HFF-Myc (cell line): Measurements from ENCODE around the gene PSPH.
A peak's percentile ranks its signal among the peaks of the same experiment; 100 is the strongest.
"Not testable (repeated sequence)": the region's sequence is repeated elsewhere in the genome, so short reads cannot be mapped to it uniquely, and the experiment has no call there.

Experiments
- DNase-seq: peaks from one replicate; pipeline ENCODE4 v3.0.0-alpha.2; 2011; ENCODE audit warnings: low read depth; ENCODE audit errors: extremely low read depth
- H3K4me3 ChIP-seq: replicated peaks from 2 replicates; pipeline ENCODE4 v1.5.1; 2011; ENCODE audit warnings: low read depth, mild to moderate bottlenecking, control low read depth, low read length
- TF ChIP-seq, protein P1 (sequence below): IDR thresholded peaks from 2 replicates; pipeline ENCODE4 v1.5.1; 2012; ENCODE audit warnings: mild to moderate bottlenecking, low read depth, low read length, control low read depth; ENCODE audit errors: missing control alignments

The PSPH gene

GRCh38 chr7:56087445-56087844 lies 36.2 kb upstream of the PSPH start:
- no peak overlapping the region for H3K4me3 ChIP-seq
- DNase-seq = no peak
- TF ChIP-seq, protein P1, sequence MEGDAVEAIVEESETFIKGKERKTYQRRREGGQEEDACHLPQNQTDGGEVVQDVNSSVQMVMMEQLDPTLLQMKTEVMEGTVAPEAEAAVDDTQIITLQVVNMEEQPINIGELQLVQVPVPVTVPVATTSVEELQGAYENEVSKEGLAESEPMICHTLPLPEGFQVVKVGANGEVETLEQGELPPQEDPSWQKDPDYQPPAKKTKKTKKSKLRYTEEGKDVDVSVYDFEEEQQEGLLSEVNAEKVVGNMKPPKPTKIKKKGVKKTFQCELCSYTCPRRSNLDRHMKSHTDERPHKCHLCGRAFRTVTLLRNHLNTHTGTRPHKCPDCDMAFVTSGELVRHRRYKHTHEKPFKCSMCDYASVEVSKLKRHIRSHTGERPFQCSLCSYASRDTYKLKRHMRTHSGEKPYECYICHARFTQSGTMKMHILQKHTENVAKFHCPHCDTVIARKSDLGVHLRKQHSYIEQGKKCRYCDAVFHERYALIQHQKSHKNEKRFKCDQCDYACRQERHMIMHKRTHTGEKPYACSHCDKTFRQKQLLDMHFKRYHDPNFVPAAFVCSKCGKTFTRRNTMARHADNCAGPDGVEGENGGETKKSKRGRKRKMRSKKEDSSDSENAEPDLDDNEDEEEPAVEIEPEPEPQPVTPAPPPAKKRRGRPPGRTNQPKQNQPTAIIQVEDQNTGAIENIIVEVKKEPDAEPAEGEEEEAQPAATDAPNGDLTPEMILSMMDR = no peak

DNA sequence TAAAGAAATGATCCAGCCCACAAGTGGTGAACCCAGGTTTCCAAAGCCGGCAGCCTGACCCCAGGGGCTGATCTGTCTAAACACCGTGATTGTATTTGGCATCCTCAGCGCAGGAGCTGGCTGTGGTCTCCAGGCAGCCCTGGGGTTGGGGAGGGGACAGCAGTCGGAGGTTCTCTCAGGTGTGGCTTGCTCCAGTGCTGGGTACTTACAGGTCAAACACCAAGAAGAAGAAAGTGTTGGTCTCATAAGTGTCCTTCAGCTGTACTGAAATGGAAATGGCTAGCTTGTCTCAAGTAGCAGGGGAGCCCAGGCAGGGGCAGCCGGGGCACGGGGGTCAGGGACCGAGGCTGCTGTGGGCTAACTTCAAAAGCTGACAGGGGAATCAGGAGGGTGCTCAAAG lies 35.5 kb upstream of the PSPH start:
- no peak overlapping the region for H3K4me3 ChIP-seq
- TF ChIP-seq, protein P1 = no peak
- DNase-seq = no peak

- no peak for DNase-seq
- no peak overlapping the region for H3K4me3 ChIP-seq
- TF ChIP-seq, protein P1 = no peak
These were observed 32.0 kb upstream of the PSPH start for GRCh38 chr7:56083150-56083785.

DNA sequence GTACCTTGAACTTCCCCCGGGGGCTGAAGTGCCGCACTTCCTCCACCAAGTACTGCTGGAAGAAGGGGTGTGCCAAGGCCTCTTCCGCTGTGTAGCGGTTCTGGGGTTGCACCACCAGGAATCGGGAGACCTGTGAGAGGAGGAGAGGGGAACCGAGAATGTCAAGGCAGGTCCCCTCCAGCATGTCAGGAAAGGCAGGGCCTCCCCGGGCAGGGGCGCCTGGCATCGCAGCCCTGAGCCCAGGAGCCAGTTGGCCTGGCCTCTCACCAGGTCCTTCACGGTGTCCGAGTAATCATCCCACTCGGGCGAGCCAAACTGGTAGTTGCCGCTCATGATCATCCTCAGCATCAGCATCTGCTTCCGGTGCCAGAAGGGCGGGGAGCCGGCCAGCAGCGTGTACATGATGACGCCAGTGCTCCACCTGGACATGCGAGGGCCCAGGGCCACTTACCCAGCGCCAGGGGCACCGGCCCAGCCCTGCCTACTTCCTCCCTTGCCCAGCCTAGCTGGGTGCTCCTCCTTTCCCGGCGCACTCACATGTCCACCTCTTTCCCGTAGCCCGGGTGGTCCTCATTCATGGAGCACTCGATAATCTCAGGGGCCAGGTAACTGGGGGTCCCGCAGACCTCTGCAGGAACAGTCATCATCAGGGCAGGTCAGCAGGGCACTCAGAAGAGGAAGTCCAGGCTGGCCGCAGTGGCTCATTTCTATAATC lies 30.5 kb upstream of the PSPH start:
- TF ChIP-seq, protein P1 = no peak
- no peak for DNase-seq

DNA sequence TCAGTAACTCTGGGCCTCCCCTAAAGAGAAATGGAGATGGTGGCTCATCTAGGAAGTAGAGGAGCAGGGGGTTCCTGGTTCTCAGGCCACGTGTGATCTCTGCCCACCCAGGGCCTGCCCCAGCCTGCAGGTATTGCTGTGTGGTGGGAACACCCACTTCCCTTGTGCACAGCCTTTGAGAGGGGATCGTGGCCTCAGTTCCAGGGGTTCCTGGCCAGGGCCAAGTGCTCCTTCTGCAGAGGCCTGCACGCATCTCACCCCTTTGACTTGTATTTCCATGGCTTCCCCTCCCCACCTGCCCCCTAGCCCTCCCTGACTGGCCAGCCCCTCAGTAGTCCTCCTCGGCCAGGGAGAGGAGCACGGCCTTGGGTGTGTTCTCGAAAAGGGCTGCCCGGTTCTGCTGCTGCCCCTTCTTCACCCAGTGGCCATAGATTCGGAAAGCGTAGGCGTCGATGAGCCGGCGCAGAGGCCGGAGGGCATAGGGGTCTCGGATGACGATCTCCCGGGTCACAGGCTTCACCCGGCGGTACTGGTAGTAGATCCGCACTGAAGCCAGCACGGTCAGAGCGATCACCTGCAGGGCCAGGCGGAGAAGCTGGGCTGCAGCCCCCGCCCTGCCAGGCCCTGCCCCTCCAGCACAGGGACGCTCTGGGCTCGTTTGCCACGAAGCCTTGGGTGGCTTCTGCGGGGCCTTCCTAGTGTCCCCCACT lies 29.6 kb upstream of the PSPH start:
- DNase-seq, H3K4me3 ChIP-seq: not testable (repeated sequence)

More for the DNA sequence above, 30.5 kb upstream of the PSPH start:
- no peak overlapping the region for H3K4me3 ChIP-seq

- H3K4me3 ChIP-seq = no peak overlapping the region
- peak; percentile 56 for DNase-seq
- TF ChIP-seq, protein P1 = peak; percentile 84
These were observed 28.4 kb upstream of the PSPH start for GRCh38 chr7:56079450-56080185.

DNA sequence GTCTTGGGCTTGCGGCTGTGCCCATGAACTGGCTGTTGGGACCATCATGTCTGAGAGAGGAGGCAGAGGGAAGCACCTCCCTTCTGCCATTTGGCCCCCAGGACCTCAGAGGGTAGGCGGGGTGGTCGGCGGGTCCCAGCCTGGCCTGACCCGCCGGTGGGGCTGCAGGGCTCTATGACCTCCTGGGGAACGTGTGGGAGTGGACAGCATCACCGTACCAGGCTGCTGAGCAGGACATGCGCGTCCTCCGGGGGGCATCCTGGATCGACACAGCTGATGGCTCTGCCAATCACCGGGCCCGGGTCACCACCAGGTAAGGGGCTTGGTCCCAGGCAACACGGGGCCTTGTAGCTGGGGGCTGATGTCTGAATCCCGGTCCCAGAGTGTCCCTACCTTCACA lies 27.0 kb upstream of the PSPH start:
- TF ChIP-seq, protein P1 = no peak
- no peak overlapping the region for H3K4me3 ChIP-seq
- DNase-seq = no peak
